Urinary bladder (tissue), 4 donors: ENCODE results near the gene GFY. TPM values are rescaled to one million over a fixed set of nuclear protein-coding genes. Genes with fewer than 3 reads are reported as not detected.
"Not testable (repeated sequence)": the region's sequence is repeated elsewhere in the genome, so short reads cannot be mapped to it uniquely, and the experiment has no call there.

ENCODE experiments used
- DNase-seq: peaks from one replicate; pipeline ENCODE4 v3.0.0-alpha.2; 2015; ENCODE audit errors: extremely low spot score
- H3K27ac ChIP-seq: one replicate; pipeline ENCODE4 v1.5.1; 2013; ENCODE audit warnings: low read depth, mild to moderate bottlenecking, moderate library complexity
- H3K36me3 ChIP-seq: one replicate; pipeline ENCODE4 v1.6.1; 2013; ENCODE audit warnings: mild to moderate bottlenecking, moderate library complexity; ENCODE audit not compliant: insufficient read depth
- H3K4me1 ChIP-seq: one replicate; pipeline ENCODE4 v1.6.1; 2013; ENCODE audit warnings: mild to moderate bottlenecking, moderate library complexity; ENCODE audit not compliant: insufficient read depth
- H3K4me3 ChIP-seq: one replicate; pipeline ENCODE4 v1.5.1; 2013; ENCODE audit warnings: low read depth, low read length
- WGBS: extraction: QIAGEN DNeasy Blood & Tissue Kit; methylation state at CpG from one replicate; pipeline ENCODE4 v1.1.7; 2013; 5-methylcytosine and 5-hydroxymethylcytosine counted together
- polyA plus RNA-seq: library from polyadenylated mRNA; stranded (reverse); fragments of 200-250 nt; gene quantifications from one replicate; pipeline ENCODE4 v1.2.3, GENCODE V29; 2013
- total RNA-seq: library from RNA; depleted of rRNA; stranded (reverse); fragments of >200 nt; gene quantifications from one replicate; pipeline ENCODE4 v1.2.3, GENCODE V29; 2014
- donor health status: healthy with polysubstance abuse.
- donor health status: healthy.

GFY gene
- total and polyA plus RNA-seq, 2 donors = not detected

GRCh38 chr19:49450405-49450804 is 25.2 kb downstream of the GFY start:
- WGBS = 89% methylated on average over 7 of the region's 7 CpGs
- no peak overlapping the region for H3K27ac ChIP-seq
- no peak overlapping the region for H3K4me3 ChIP-seq
- no peak for DNase-seq
- H3K36me3 ChIP-seq = no peaks in the 10 kb centered on the region
- no peaks in the 10 kb centered on the region for H3K4me1 ChIP-seq

- no peaks in the 10 kb centered on the region for H3K4me1 ChIP-seq
- DNase-seq = peak; percentile 98
- no peaks in the 10 kb centered on the region for H3K36me3 ChIP-seq
- H3K4me3 ChIP-seq = peak within 1 kb of the TSS; percentile 75
- WGBS = under 1% methylated on average over 42 of the region's 42 CpGs
- peak within 1 kb of the TSS; percentile 86 for H3K27ac ChIP-seq
Measured at GRCh38 chr19:49451430-49452181, 26.4 kb downstream of the GFY start, which contains the start of gene PIH1D1. Gene PIH1D1 (minus strand): TSS chr19:49451814. CDS start chr19:49451574, 240 bp downstream.

DNA sequence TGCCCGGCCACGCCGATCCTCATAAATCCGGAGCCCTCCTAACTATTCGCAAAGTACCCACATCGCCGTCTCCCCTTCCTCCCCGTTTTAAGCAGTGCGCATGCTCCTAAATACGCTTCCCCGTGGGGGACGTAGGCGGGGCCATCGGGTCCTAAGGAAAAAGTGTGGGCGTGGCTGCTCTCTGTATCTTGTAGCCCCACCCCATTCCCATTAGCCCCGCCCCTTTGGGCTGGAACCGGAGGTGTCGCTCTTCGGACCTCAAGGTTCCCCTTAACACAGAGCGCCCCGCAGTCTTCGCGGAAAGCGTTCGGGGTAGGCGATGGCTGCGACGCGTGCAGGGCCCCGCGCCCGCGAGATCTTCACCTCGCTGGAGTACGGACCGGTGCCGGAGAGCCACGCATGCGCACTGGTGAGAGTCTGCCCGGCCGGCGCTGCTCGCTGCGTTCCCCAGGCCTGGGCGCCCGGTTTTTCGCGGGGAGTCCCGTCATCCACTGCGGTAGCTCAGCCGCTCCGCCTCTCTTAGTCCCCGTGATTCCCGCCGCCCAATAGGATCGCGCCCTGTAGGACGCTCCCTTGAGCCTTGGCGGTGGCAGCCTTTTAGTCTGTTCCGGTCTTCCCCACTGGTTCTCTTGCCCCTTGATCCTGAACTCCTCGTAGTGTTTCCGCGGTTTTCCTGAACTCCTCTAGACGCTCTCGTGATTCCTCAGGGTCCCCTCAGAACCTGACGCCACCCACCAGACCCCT is 28.0 kb downstream of the GFY start, which contains the start of gene ALDH16A1:
ALDH16A1 (plus strand) TSS at position 213 of the 744 bp plus-strand sequence; CDS start at position 320, 107 bp downstream.
- Histone ChIP-seq H3K27ac (peak within 1 kb of the TSS; percentile 86), H3K36me3 (no peaks in the 10 kb centered on the region), H3K4me1 (no peaks in the 10 kb centered on the region), H3K4me3 (peak within 1 kb of the TSS; percentile 48)
- peak; percentile 97 for DNase-seq
- under 1% methylated on average over 66 of the region's 66 CpGs for WGBS

DNA sequence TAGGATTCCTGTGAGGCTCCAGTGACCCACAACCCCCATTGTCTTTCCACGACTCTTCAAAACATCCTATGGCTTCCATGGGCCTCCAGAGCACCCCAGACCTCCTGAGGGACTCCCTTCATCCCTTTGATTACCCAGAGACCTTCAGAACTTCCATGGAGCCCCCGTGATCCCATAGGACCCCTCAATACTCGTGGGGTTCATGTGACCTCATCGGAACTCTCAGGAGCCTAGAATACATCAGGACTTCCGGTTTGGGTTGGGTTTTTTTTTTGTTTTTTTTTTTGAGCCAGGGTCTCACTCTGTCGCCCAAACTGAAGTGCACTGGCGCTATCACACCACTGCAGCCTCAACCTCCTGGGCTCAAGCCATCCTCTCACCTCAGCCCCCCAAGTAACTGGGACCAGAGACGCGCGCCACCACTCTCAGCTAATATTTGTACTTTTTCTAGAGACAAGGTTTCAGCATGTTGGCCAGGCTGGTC is 28.6 kb downstream of the GFY start:
- no peak for DNase-seq
- peak overlapping the region; percentile 86 for H3K27ac ChIP-seq
- 40% methylated on average over 10 of the region's 10 CpGs for WGBS
- H3K4me1 ChIP-seq = no peaks in the 10 kb centered on the region
- H3K4me3 ChIP-seq = peak overlapping the region; percentile 48
- H3K36me3 ChIP-seq = no peaks in the 10 kb centered on the region

GRCh38 chr19:49455773-49456172 is 30.6 kb downstream of the GFY start:
- H3K27ac ChIP-seq = no peak overlapping the region
- no peaks in the 10 kb centered on the region for H3K4me1 ChIP-seq

GRCh38 chr19:49456326-49456725 is 31.1 kb downstream of the GFY start:
- Histone ChIP-seq H3K4me1 (no peaks in the 10 kb centered on the region), H3K36me3 (no peaks in the 10 kb centered on the region), H3K4me3 (no peak overlapping the region), H3K27ac (peak overlapping the region; percentile 54)
- WGBS = 60% methylated on average over 5 of the region's 5 CpGs
- DNase-seq = no peak

More at GRCh38 chr19:49455773-49456172, 30.6 kb downstream of the GFY start:
- H3K36me3 ChIP-seq = no peaks in the 10 kb centered on the region
- H3K4me3 ChIP-seq = no peak overlapping the region
- DNase-seq = no peak
- 57% methylated on average over 5 of the region's 5 CpGs for WGBS

- DNase-seq = no peak
- 89% methylated on average over 5 of the region's 5 CpGs for WGBS
- H3K4me1 ChIP-seq = no peaks in the 10 kb centered on the region
- H3K27ac ChIP-seq = no peak overlapping the region
- H3K36me3 ChIP-seq = no peaks in the 10 kb centered on the region
- H3K4me3 ChIP-seq = no peak overlapping the region
Measured at GRCh38 chr19:49458567-49458903, 33.3 kb downstream of the GFY start.

GRCh38 chr19:49459388-49459787 is 34.2 kb downstream of the GFY start:
- Histone ChIP-seq H3K4me1 (no peaks in the 10 kb centered on the region), H3K36me3 (no peaks in the 10 kb centered on the region), H3K27ac (no peak overlapping the region), H3K4me3 (no peak overlapping the region)
- WGBS = 95% methylated on average over 12 of the region's 12 CpGs
- no peak for DNase-seq

DNA sequence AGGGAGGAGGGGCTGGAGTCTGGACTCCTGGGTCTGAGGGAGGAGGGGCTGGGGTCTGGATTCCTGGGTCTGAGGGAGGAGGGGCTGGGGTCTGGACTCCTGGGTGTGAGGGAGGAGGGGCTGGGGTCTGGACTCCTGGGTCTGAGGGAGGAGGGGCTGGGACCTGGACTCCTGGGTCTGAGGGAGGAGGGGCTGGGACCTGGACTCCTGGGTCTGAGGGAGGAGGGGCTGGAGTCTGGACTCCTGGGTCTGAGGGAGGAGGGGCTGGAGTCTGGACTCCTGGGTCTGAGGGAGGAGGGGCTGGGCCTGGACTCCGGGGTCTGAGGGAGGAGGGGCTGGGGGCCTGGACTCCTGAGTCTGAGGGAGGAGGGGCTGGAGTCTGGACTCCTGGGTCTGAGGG is 35.9 kb downstream of the GFY start:
- WGBS = 0% methylated on average over 1 of the region's 1 CpG
- not testable (repeated sequence) for H3K36me3 ChIP-seq

DNA sequence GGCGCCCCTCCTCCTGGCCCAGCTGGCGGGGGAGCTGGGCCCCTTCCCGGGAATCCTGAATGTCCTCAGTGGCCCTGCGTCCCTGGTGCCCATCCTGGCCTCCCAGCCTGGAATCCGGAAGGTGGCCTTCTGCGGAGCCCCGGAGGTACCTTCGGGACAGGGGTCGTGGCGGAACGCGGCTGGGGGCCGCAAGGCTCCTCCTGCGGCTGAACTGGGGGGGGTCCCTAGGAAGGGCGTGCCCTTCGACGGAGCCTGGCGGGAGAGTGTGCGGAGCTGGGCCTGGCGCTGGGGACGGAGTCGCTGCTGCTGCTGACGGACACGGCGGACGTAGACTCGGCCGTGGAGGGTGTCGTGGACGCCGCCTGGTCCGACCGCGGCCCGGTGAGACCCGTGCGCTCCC is 36.5 kb downstream of the GFY start:
- H3K4me3 ChIP-seq = no peak overlapping the region
- WGBS = 98% methylated on average over 37 of the region's 37 CpGs
- H3K27ac ChIP-seq = no peak overlapping the region
- H3K4me1 ChIP-seq = no peaks in the 10 kb centered on the region
- DNase-seq = no peak
- H3K36me3 ChIP-seq = peaks cover 2% of the 10 kb centered on the region

More for the DNA sequence above, 35.9 kb downstream of the GFY start:
- not testable (repeated sequence) for H3K4me3 ChIP-seq, H3K27ac ChIP-seq, DNase-seq, H3K4me1 ChIP-seq

DNA sequence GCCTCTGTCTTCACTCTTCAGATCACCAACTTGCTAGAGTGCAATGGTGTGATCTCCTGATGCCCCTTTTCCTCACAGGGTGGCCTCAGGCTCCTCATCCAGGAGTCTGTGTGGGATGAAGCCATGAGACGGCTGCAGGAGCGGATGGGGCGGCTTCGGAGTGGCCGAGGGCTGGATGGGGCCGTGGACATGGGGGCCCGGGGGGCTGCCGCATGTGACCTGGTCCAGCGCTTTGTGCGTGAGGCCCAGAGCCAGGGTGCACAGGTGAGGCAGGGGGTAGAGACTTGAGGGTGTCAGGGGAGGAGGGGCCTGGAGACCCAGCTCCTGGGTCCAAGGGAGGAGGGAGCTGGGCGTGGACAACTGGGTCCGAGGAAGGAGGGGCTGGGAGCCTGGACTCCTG is 37.3 kb downstream of the GFY start:
- DNase-seq = no peak
- Histone ChIP-seq H3K4me1 (no peaks in the 10 kb centered on the region), H3K36me3 (peaks cover 2% of the 10 kb centered on the region), H3K4me3 (no peak overlapping the region), H3K27ac (no peak overlapping the region)
- WGBS = 87% methylated on average over 12 of the region's 12 CpGs

DNA sequence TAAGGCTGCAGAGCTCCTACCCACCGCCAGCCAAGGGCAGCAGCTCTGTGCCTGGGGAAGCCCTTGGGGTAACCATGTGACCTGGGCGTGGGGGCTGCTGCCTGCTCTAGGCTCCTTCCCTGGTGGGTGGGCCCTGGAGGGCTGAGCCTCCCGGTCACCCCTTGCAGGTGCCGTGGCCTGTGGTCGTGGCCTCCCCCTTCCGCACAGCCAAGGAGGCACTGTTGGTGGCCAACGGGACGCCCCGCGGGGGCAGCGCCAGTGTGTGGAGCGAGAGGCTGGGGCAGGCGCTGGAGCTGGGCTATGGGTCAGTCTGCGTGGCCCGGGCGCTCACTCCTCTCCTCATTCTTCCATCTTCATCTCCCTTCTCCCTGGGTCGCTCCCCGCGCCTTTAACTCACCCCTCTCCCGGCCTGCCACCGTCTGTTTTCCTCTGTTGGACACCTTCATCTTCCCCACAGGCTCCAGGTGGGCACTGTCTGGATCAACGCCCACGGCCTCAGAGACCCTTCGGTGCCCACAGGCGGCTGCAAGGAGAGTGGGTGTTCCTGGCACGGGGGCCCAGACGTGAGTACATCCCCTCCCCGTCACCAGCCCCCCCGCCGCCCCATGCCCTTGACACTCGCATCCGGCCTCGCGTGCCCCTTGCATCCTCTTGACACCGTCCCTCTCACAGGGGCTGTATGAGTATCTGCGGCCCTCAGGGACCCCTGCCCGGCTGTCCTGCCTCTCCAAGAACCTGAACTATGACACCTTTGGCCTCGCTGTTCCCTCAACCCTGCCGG is 39.0 kb downstream of the GFY start:
- peaks cover 2% of the 10 kb centered on the region for H3K36me3 ChIP-seq
- 91% methylated on average over 39 of the region's 39 CpGs for WGBS
- no peak for DNase-seq
- no peak overlapping the region for H3K27ac ChIP-seq
- no peak overlapping the region for H3K4me3 ChIP-seq
- no peaks in the 10 kb centered on the region for H3K4me1 ChIP-seq

- DNase-seq = no peak
- WGBS = 89% methylated on average over 3 of the region's 3 CpGs
- no peak overlapping the region for H3K27ac ChIP-seq
- no peaks in the 10 kb centered on the region for H3K4me1 ChIP-seq
- H3K4me3 ChIP-seq = no peak overlapping the region
- peaks cover 2% of the 10 kb centered on the region for H3K36me3 ChIP-seq
Measured at GRCh38 chr19:49465371-49465770, 40.2 kb downstream of the GFY start.
